GM23338 (cell line): ENCODE results near the gene PHYH. TPM values are rescaled to one million over a fixed set of nuclear protein-coding genes. Genes with fewer than 3 reads are reported as not detected.

Experiments
- ATAC-seq: fragments of 200-7000 bp; cut with Tn5 transposase; 3 replicates; pipeline ENCODE4 v1.9.1; 2020
- DNase-seq: peaks from one replicate; pipeline ENCODE4 v3.0.0-alpha.2; 2015; ENCODE audit warnings: low spot score
- H2AFZ ChIP-seq: fragments of 200-600 bp; sonication (generic); 2 replicates; pipeline ENCODE4 v1.8.0; 2016; ENCODE audit warnings: antibody characterized with exemption, mild to moderate bottlenecking, moderate library complexity
- H3F3A ChIP-seq: fragments of 200-600 bp; sonication (generic); replicated peaks from 2 replicates; pipeline ENCODE4 v1.8.0; 2017; ENCODE audit warnings: antibody characterized with exemption, mixed run types, low read depth
- H3K27ac ChIP-seq: fragments of 200-600 bp; sonication (generic); 2 replicates; pipeline ENCODE4 v1.6.1; 2016; ENCODE audit warnings: low read depth
- H3K27me3 ChIP-seq: fragments of 200-600 bp; sonication (generic); 2 replicates; pipeline ENCODE4 v1.8.0; 2016; ENCODE audit warnings: mild to moderate bottlenecking, mixed run types, moderate library complexity; ENCODE audit not compliant: insufficient read depth
- H3K36me3 ChIP-seq: fragments of 200-600 bp; sonication (generic); 2 replicates; pipeline ENCODE4 v1.8.0; 2016; ENCODE audit warnings: mild to moderate bottlenecking; ENCODE audit not compliant: insufficient read depth
- H3K4me1 ChIP-seq: fragments of 200-600 bp; sonication (generic); 2 replicates; pipeline ENCODE4 v1.8.0; 2016; ENCODE audit warnings: mild to moderate bottlenecking, moderate library complexity; ENCODE audit not compliant: insufficient read depth
- H3K4me2 ChIP-seq: fragments of 200-600 bp; sonication (generic); 2 replicates; pipeline ENCODE4 v1.7.1; 2017; ENCODE audit warnings: mixed run types
- H3K4me3 ChIP-seq: fragments of 200-600 bp; sonication (generic); 2 replicates; pipeline ENCODE4 v1.6.1; 2016; ENCODE audit warnings: mixed run types
- H3K79me2 ChIP-seq: fragments of 200-600 bp; sonication (generic); replicated peaks from 2 replicates; pipeline ENCODE4 v1.8.0; 2017; ENCODE audit warnings: mild to moderate bottlenecking; ENCODE audit not compliant: insufficient read depth
- H3K9me2 ChIP-seq: fragments of 200-600 bp; sonication (generic); 2 replicates; pipeline ENCODE4 v1.8.0; 2017; ENCODE audit not compliant: insufficient read depth
- H4K20me1 ChIP-seq: fragments of 200-600 bp; sonication (generic); replicated peaks from 2 replicates; pipeline ENCODE4 v1.8.0; 2017; ENCODE audit warnings: mild to moderate bottlenecking; ENCODE audit not compliant: insufficient read depth
- H3K27ac Mint-ChIP-seq: 2 replicates; pipeline ENCODE4 v1.8.0; 2020; ENCODE audit warnings: inconsistent platforms, mild to moderate bottlenecking, moderate library complexity, mixed read lengths
- H3K27me3 Mint-ChIP-seq: 3 replicates; pipeline ENCODE4 v1.8.0; 2022; ENCODE audit warnings: low read depth, mild to moderate bottlenecking, moderate library complexity, mixed read lengths, inconsistent platforms; ENCODE audit not compliant: insufficient read depth, poor library complexity
- H3K36me3 Mint-ChIP-seq: 3 replicates; pipeline ENCODE4 v1.8.0; 2021; ENCODE audit warnings: low read depth, mild to moderate bottlenecking, inconsistent platforms, moderate library complexity, mixed read lengths
- H3K4me1 Mint-ChIP-seq: 3 replicates; pipeline ENCODE4 v1.8.0; 2020; ENCODE audit warnings: mild to moderate bottlenecking, inconsistent platforms, mixed read lengths
- H3K4me3 Mint-ChIP-seq: 3 replicates; pipeline ENCODE4 v1.8.0; 2021; ENCODE audit warnings: moderate library complexity, mild to moderate bottlenecking, inconsistent platforms, mixed read lengths
- H3K9me3 Mint-ChIP-seq: 3 replicates; pipeline ENCODE4 v1.8.0; 2020; ENCODE audit warnings: moderate library complexity, mild to moderate bottlenecking, inconsistent platforms, mixed read lengths
- CREB1 ChIP-seq: fragments of 250-450 bp; sonication (Bioruptor Pico); IDR thresholded peaks from 2 replicates; pipeline ENCODE4 v1.5.0; 2020; ENCODE audit warnings: low read depth, mild to moderate bottlenecking, moderate library complexity
- CTCF ChIP-seq, 2 experiments: fragments of 200-600 bp in 1 of 2; sonication (generic) in 1 of 2; conservative IDR thresholded peaks; 2 replicates each; pipeline versions ENCODE4 v1.5.1 to v1.6.1; 2016 to 2017; ENCODE audit warnings: antibody characterized with exemption in 2 of 2, low read depth in 2 of 2, mild to moderate bottlenecking in 2 of 2, moderate library complexity in 1 of 2
- EZH2 ChIP-seq: fragments of 200-600 bp; sonication (generic); IDR thresholded peaks from one replicate; pipeline ENCODE4 v1.8.0; 2017; ENCODE audit warnings: antibody characterized with exemption, mild to moderate bottlenecking, low read depth; ENCODE audit not compliant: unreplicated experiment
- EZH2phosphoT487 ChIP-seq: fragments of 200-600 bp; sonication (generic); IDR thresholded peaks from one replicate; pipeline ENCODE4 v1.8.1; 2018; ENCODE audit warnings: antibody characterized with exemption; ENCODE audit not compliant: unreplicated experiment
- JUNB ChIP-seq: IDR thresholded peaks from one replicate; pipeline ENCODE4 v1.6.1; 2016; ENCODE audit warnings: antibody characterized with exemption; ENCODE audit not compliant: unreplicated experiment
- NANOG ChIP-seq: IDR thresholded peaks from 2 replicates; pipeline ENCODE4 v1.6.1; 2016; ENCODE audit warnings: antibody characterized with exemption, borderline replicate concordance
- POLR2AphosphoS5 ChIP-seq: IDR thresholded peaks from 2 replicates; pipeline ENCODE4 v1.6.1; 2016; ENCODE audit warnings: antibody characterized with exemption, low read depth
- REST ChIP-seq: IDR thresholded peaks from one replicate; pipeline ENCODE4 v1.6.1; 2018; ENCODE audit warnings: antibody characterized with exemption; ENCODE audit not compliant: unreplicated experiment
- STAT1 ChIP-seq: IDR thresholded peaks from one replicate; pipeline ENCODE4 v1.6.1; 2016; ENCODE audit warnings: antibody characterized with exemption; ENCODE audit not compliant: unreplicated experiment
- ZNF114 ChIP-seq: fragments of 250-450 bp; sonication (Bioruptor Pico); IDR thresholded peaks from 2 replicates; pipeline ENCODE4 v1.5.0; 2020; ENCODE audit warnings: mild to moderate bottlenecking, moderate library complexity
- ZNF331 ChIP-seq: fragments of 250-450 bp; sonication (Bioruptor Pico); IDR thresholded peaks from 2 replicates; pipeline ENCODE4 v1.5.0; 2020; ENCODE audit warnings: low read depth, mild to moderate bottlenecking, moderate library complexity
- ZNF462 ChIP-seq: fragments of 250-450 bp; sonication (Bioruptor Pico); IDR thresholded peaks from 2 replicates; pipeline ENCODE4 v1.5.0; 2020; ENCODE audit warnings: mild to moderate bottlenecking, moderate library complexity
- polyA plus RNA-seq: library from polyadenylated mRNA; unstranded; fragments of >200 nt; fragmentation: Nextera tagmentation; extraction: Ambion mirVana; gene quantifications from 2 replicates; pipeline ENCODE4 v1.2.1, GENCODE V29; 2016
- total RNA-seq: library from RNA; depleted of rRNA; stranded (reverse); fragments of >200 nt; shearing (Covaris generic); gene quantifications from 2 replicates; pipeline ENCODE4 v1.2.3, GENCODE V29; 2014
- TF ChIP-seq, protein P1 (sequence below): IDR thresholded peaks from 2 replicates; pipeline ENCODE4 v1.6.1; 2016; ENCODE audit warnings: antibody characterized with exemption

PHYH gene
- total and polyA plus RNA-seq, 2 experiments from 2014 or later: 10.9 to 29.8 TPM

GRCh38 chr10:13310518-13311176 lies 10.8 kb upstream of the PHYH start:
- no peak overlapping the region for H3K4me2 ChIP-seq

More at GRCh38 chr10:13310518-13311176, 10.8 kb upstream of the PHYH start:
- Mint-ChIP-seq H3K9me3 (no peaks in the 10 kb centered on the region), H3K36me3 (no peaks in the 10 kb centered on the region), H3K4me1 (peaks cover 3% of the 10 kb centered on the region), H3K27ac (no peak overlapping the region), H3K27me3 (peaks cover 12% of the 10 kb centered on the region), H3K4me3 (no peak overlapping the region)
- Histone ChIP-seq H2AFZ (no peak overlapping the region), H3F3A (peaks cover 13% of the 10 kb centered on the region; the same call in 1 of the 2 replicates), H3K36me3 (no peaks in the 10 kb centered on the region), H3K4me1 (no peaks in the 10 kb centered on the region), H3K9me2 (no peaks in the 10 kb centered on the region), H3K27ac (no peak overlapping the region), H3K4me3 (no peak overlapping the region), H3K27me3 (no peaks in the 10 kb centered on the region), H3K79me2 (no peaks in the 10 kb centered on the region), H4K20me1 (no peaks in the 10 kb centered on the region)
- ATAC-seq (no peak), DNase-seq (no peak)
- TF ChIP-seq EZH2 (no peak), STAT1 (no peak), ZNF462 (CRISPR knock-in tag) (no peak), ZNF331 (CRISPR knock-in tag) (no peak), REST (no peak), ZNF114 (CRISPR knock-in tag) (no peak), CTCF (conservative IDR thresholded peaks at IDR 0.05; ENCODE audit: low read depth in 2 of 2) (no peak), EZH2phosphoT487 (no peak), CREB1 (CRISPR knock-in tag) (no peak), JUNB (no peak), POLR2AphosphoS5 (no peak), NANOG (no peak)
- TF ChIP-seq, protein P1, sequence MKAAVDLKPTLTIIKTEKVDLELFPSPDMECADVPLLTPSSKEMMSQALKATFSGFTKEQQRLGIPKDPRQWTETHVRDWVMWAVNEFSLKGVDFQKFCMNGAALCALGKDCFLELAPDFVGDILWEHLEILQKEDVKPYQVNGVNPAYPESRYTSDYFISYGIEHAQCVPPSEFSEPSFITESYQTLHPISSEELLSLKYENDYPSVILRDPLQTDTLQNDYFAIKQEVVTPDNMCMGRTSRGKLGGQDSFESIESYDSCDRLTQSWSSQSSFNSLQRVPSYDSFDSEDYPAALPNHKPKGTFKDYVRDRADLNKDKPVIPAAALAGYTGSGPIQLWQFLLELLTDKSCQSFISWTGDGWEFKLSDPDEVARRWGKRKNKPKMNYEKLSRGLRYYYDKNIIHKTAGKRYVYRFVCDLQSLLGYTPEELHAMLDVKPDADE: no peak
